Measurements from ENCODE around the gene SLC22A23. TPM values are rescaled to one million over a fixed set of nuclear protein-coding genes. Genes with fewer than 3 reads are reported as not detected.

The SLC22A23 gene
- total RNA-seq, 1 donor from 2014 or later, result 3.6 TPM

GRCh38 chr6:3227363-3228045, 229.3 kb downstream of the SLC22A23 start, which contains the start of gene TUBB2B:
Gene TUBB2B (minus strand): TSS chr6:3227653. CDS start chr6:3227543, 110 bp downstream.
- Histone ChIP-seq H3K36me3 (ENCODE audit: control insufficient read depth, insufficient read depth, low read length) (no peaks in the 10 kb centered on the region), H3K27me3 (ENCODE audit: control insufficient read depth, insufficient read depth, low read length) (peaks cover 22% of the 10 kb centered on the region), H3K4me3 (ENCODE audit: low read depth, low read length) (peak within 1 kb of the TSS; percentile 73)
- TF ChIP-seq CTCF (IDR thresholded peaks at IDR 0.05; ENCODE audit: insufficient read depth, low read length, poor library complexity, severe bottlenecking), result no peak
- no peak for DNase-seq (ENCODE audit: low read depth)

- no peaks in the 10 kb centered on the region for H3K36me3 ChIP-seq (ENCODE audit: control insufficient read depth, insufficient read depth, low read length)
- peak overlapping the region; percentile 73 for H3K4me3 ChIP-seq (ENCODE audit: low read depth, low read length)
- H3K27me3 ChIP-seq (ENCODE audit: control insufficient read depth, insufficient read depth, low read length), result peaks cover 22% of the 10 kb centered on the region
- TF ChIP-seq CTCF (IDR thresholded peaks at IDR 0.05; ENCODE audit: insufficient read depth, low read length, poor library complexity, severe bottlenecking), result no peak
- no peak for DNase-seq (ENCODE audit: low read depth)
Measured at GRCh38 chr6:3226481-3227362, 230.1 kb downstream of the SLC22A23 start.

- DNase-seq (ENCODE audit: low read depth), result no peak
- TF ChIP-seq CTCF (IDR thresholded peaks at IDR 0.05; ENCODE audit: insufficient read depth, low read length, poor library complexity, severe bottlenecking), result no peak
- peaks cover 22% of the 10 kb centered on the region for H3K27me3 ChIP-seq (ENCODE audit: control insufficient read depth, insufficient read depth, low read length)
- H3K4me3 ChIP-seq (ENCODE audit: low read depth, low read length), result peak overlapping the region; percentile 73
- no peaks in the 10 kb centered on the region for H3K36me3 ChIP-seq (ENCODE audit: control insufficient read depth, insufficient read depth, low read length)
Measured at GRCh38 chr6:3226042-3226441, 230.8 kb downstream of the SLC22A23 start.

GRCh38 chr6:3222506-3223038, 234.3 kb downstream of the SLC22A23 start:
- Histone ChIP-seq H3K4me3 (ENCODE audit: low read depth, low read length) (no peak overlapping the region), H3K27me3 (ENCODE audit: control insufficient read depth, insufficient read depth, low read length) (peaks cover 5% of the 10 kb centered on the region), H3K36me3 (ENCODE audit: control insufficient read depth, insufficient read depth, low read length) (no peaks in the 10 kb centered on the region)
- no peak for DNase-seq (ENCODE audit: low read depth)
- TF ChIP-seq CTCF (IDR thresholded peaks at IDR 0.05; ENCODE audit: insufficient read depth, low read length, poor library complexity, severe bottlenecking), result no peak

- no peaks in the 10 kb centered on the region for H3K36me3 ChIP-seq (ENCODE audit: control insufficient read depth, insufficient read depth, low read length)
- TF ChIP-seq CTCF (IDR thresholded peaks at IDR 0.05; ENCODE audit: insufficient read depth, low read length, poor library complexity, severe bottlenecking), result no peak
- no peak overlapping the region for H3K4me3 ChIP-seq (ENCODE audit: low read depth, low read length)
- no peaks in the 10 kb centered on the region for H3K27me3 ChIP-seq (ENCODE audit: control insufficient read depth, insufficient read depth, low read length)
- DNase-seq (ENCODE audit: low read depth), result no peak
Measured at GRCh38 chr6:3221578-3221977, 235.3 kb downstream of the SLC22A23 start.
